CD14-positive monocyte (primary cell): ENCODE data around the gene PHLDA1. TPM values are rescaled to one million over a fixed set of nuclear protein-coding genes. Genes with fewer than 3 reads are reported as not detected.

ENCODE experiments used
- DNase-seq, 3 donors: peaks; one replicate each; pipeline ENCODE4 v3.0.0-alpha.2; 2011 to 2022
- H2AFZ ChIP-seq: 2 replicates; pipeline ENCODE4 v1.6.0; 2012; ENCODE audit warnings: mild to moderate bottlenecking, low read depth, low read length, inconsistent platforms; ENCODE audit not compliant: insufficient read depth, poor library complexity, severe bottlenecking
- H3K27ac ChIP-seq, 2 donors: 1 replicate in 1 of 2; 2 replicates in 1 of 2; pipeline ENCODE4 v1.5.1; 2012 to 2013; ENCODE audit warnings: low read length in 2 of 2, control low read depth in 1 of 2, inconsistent platforms in 1 of 2, low read depth in 1 of 2, mild to moderate bottlenecking in 1 of 2
- H3K27me3 ChIP-seq, 2 donors: one replicate each; pipeline versions ENCODE4 v1.6.0 to v1.6.1; 2011 to 2013; ENCODE audit warnings: low read length in 2 of 2; ENCODE audit not compliant: control insufficient read depth in 2 of 2, insufficient read depth in 2 of 2
- H3K36me3 ChIP-seq, 2 donors: replicated peaks in 1 of 2; 1 replicate in 1 of 2; 2 replicates in 1 of 2; pipeline versions ENCODE4 v1.5.1 to v1.6.1; 2012 to 2013; ENCODE audit warnings: low read length in 2 of 2, control low read depth in 1 of 2, inconsistent platforms in 1 of 2, mild to moderate bottlenecking in 1 of 2; ENCODE audit not compliant: insufficient read depth in 2 of 2, control insufficient read depth in 1 of 2
- H3K4me1 ChIP-seq, 2 donors: 1 replicate in 1 of 2; 2 replicates in 1 of 2; pipeline versions ENCODE4 v1.5.1 to v1.6.1; 2012 to 2013; ENCODE audit warnings: low read length in 2 of 2, control low read depth in 1 of 2, inconsistent platforms in 1 of 2, mild to moderate bottlenecking in 1 of 2, moderate library complexity in 1 of 2; ENCODE audit not compliant: insufficient read depth in 2 of 2, control insufficient read depth in 1 of 2
- H3K4me2 ChIP-seq: replicated peaks from 2 replicates; pipeline ENCODE3; 2012; ENCODE audit warnings: low read length, moderate library complexity, mild to moderate bottlenecking; ENCODE audit not compliant: poor library complexity, severe bottlenecking; ENCODE audit errors: extremely low read depth
- H3K4me3 ChIP-seq, 3 experiments: fragments of 200-600 bp in 1 of 3; sonication (generic) in 1 of 3; replicated peaks in 1 of 3; 1 replicate in 2 of 3; 2 replicates in 1 of 3; pipeline ENCODE4 v1.5.1; 2011 to 2013; ENCODE audit warnings: low read length in 3 of 3, mild to moderate bottlenecking in 3 of 3, control low read depth in 2 of 3, low read depth in 2 of 3, inconsistent platforms in 1 of 3, moderate library complexity in 1 of 3
- H3K79me2 ChIP-seq: 2 replicates; pipeline ENCODE4 v1.6.0; 2012; ENCODE audit warnings: mild to moderate bottlenecking, control low read depth, inconsistent platforms, low read length, moderate library complexity; ENCODE audit not compliant: insufficient read depth
- H3K9ac ChIP-seq: 2 replicates; pipeline ENCODE4 v1.6.0; 2017; ENCODE audit warnings: low read length, mild to moderate bottlenecking; ENCODE audit not compliant: insufficient read depth, poor library complexity, severe bottlenecking
- H3K9me3 ChIP-seq, 2 donors: replicated peaks in 1 of 2; 1 replicate in 1 of 2; 2 replicates in 1 of 2; pipeline versions ENCODE4 v1.5.1 to v1.6.1; 2012 to 2013; ENCODE audit warnings: low read length in 2 of 2, control low read depth in 1 of 2; ENCODE audit not compliant: control insufficient read depth in 1 of 2, insufficient read depth in 1 of 2
- H4K20me1 ChIP-seq: 2 replicates; pipeline ENCODE4 v1.6.0; 2012; ENCODE audit warnings: mild to moderate bottlenecking, low read length, control low read depth, moderate library complexity; ENCODE audit not compliant: insufficient read depth
- H3K27ac Mint-ChIP-seq, 7 donors: one replicate each; pipeline ENCODE4 v1.8.0; 2020; ENCODE audit warnings: mild to moderate bottlenecking in 7 of 7, mixed read lengths in 7 of 7, moderate library complexity in 6 of 7, inconsistent platforms in 2 of 7
- H3K27me3 Mint-ChIP-seq, 3 donors: one replicate each; pipeline ENCODE4 v1.8.0; 2021 to 2022; ENCODE audit warnings: low read depth in 3 of 3, mild to moderate bottlenecking in 3 of 3, mixed read lengths in 3 of 3, moderate library complexity in 3 of 3, inconsistent platforms in 1 of 3
- H3K36me3 Mint-ChIP-seq, 2 donors: one replicate each; pipeline ENCODE4 v1.8.0; 2020; ENCODE audit warnings: mixed read lengths in 2 of 2, inconsistent platforms in 1 of 2, mild to moderate bottlenecking in 1 of 2
- H3K4me1 Mint-ChIP-seq: one replicate; pipeline ENCODE4 v1.8.0; 2020; ENCODE audit warnings: mild to moderate bottlenecking, mixed read lengths
- H3K4me3 Mint-ChIP-seq, 2 donors: one replicate each; pipeline ENCODE4 v1.8.0; 2020; ENCODE audit warnings: mild to moderate bottlenecking in 2 of 2, mixed read lengths in 2 of 2, moderate library complexity in 1 of 2
- H3K9me3 Mint-ChIP-seq, 7 donors: one replicate each; pipeline ENCODE4 v1.8.0; 2020 to 2022; ENCODE audit warnings: mixed read lengths in 7 of 7, mild to moderate bottlenecking in 6 of 7, moderate library complexity in 6 of 7, inconsistent platforms in 2 of 7
- CTCF ChIP-seq: fragments of 200-600 bp; IDR thresholded peaks from one replicate; pipeline ENCODE4 v1.8.0; 2022; ENCODE audit warnings: antibody characterized with exemption, mild to moderate bottlenecking
- whole genome bisulfite sequencing: methylation state at CpG from one replicate; pipeline ENCODE4 v1.1.5; 2013; ENCODE audit warnings: missing lambda C conversion rate; ENCODE audit not compliant: insufficient coverage; 5-methylcytosine and 5-hydroxymethylcytosine counted together
- intact Hi-C, 2 donors: fragments of 100-400 bp; cut with micrococcal nuclease; formaldehyde crosslinking; loops; one replicate each; pipeline versions ENCODE4 v1.15.0 to v1.15.1; 2023
- polyA plus RNA-seq, 3 donors: library from polyadenylated mRNA; depleted of rRNA in 1 of 3; unstranded in 2 of 3; stranded (reverse) in 1 of 3; fragments of 300-500 nt in 2 of 3; fragments of >200 nt in 1 of 3; fragmentation: Illumina TruSeq in 2 of 3; gene quantifications; 1 replicate in 2 of 3; 2 replicates in 1 of 3; pipeline ENCODE4 v1.2.3, GENCODE V29; 2012 to 2021

PHLDA1 gene
- polyA plus RNA-seq, 3 donors, result 1.1 to 5.8 (median 1.6) TPM

- Histone ChIP-seq H3K4me2 (no peak overlapping the region), H3K27me3 (peaks cover 2 to 5% of the 10 kb centered on the region in 2 donors), H3K9ac (no peak overlapping the region), H3K79me2 (no peaks in the 10 kb centered on the region), H3K27ac (no peak overlapping the region), H3K4me3 (no peak overlapping the region), H4K20me1 (no peaks in the 10 kb centered on the region), H3K9me3 (no peaks in the 10 kb centered on the region), H2AFZ (no peak overlapping the region), H3K4me1 (no peaks in the 10 kb centered on the region), H3K36me3 (peaks cover 0 to 3% of the 10 kb centered on the region in 2 donors)
- 100% methylated on average over 2 of the region's 4 CpGs for WGBS
- peaks cover 2 to 8% (median 3%) of the 10 kb centered on the region in 3 donors for H3K27me3 Mint-ChIP-seq
- DNase-seq, result no peak
- H3K36me3 Mint-ChIP-seq, result peaks cover 3 to 11% of the 10 kb centered on the region in 2 donors
- TF ChIP-seq CTCF, result no peak
- H3K4me3 Mint-ChIP-seq, result no peak overlapping the region
- intact Hi-C loops, result no loop called here
- H3K4me1 Mint-ChIP-seq, result peaks cover 4% of the 10 kb centered on the region
- H3K9me3 Mint-ChIP-seq, result peaks cover 0 to 2% (median 0%) of the 10 kb centered on the region in 7 donors
- no peak overlapping the region for H3K27ac Mint-ChIP-seq
Measured at GRCh38 chr12:76040461-76040860, 8.9 kb upstream of the PHLDA1 start.

- DNase-seq, result no peak
- Histone ChIP-seq H2AFZ (no peak overlapping the region), H3K4me1 (no peaks in the 10 kb centered on the region), H3K9me3 (no peaks in the 10 kb centered on the region), H3K27ac (no peak overlapping the region), H3K4me2 (no peak overlapping the region), H3K4me3 (no peak overlapping the region), H3K27me3 (peaks cover 4 to 14% of the 10 kb centered on the region in 2 donors), H4K20me1 (no peaks in the 10 kb centered on the region), H3K79me2 (no peaks in the 10 kb centered on the region), H3K36me3 (no peaks in the 10 kb centered on the region), H3K9ac (no peak overlapping the region)
- Mint-ChIP-seq H3K9me3 (peaks cover 0 to under 1% (median 0%) of the 10 kb centered on the region in 7 donors), H3K4me1 (peaks cover 4% of the 10 kb centered on the region), H3K4me3 (peak overlapping the region in 1 of 2 donors; percentile 23), H3K27me3 (peaks cover 8 to 14% (median 14%) of the 10 kb centered on the region in 3 donors), H3K27ac (no peak overlapping the region), H3K36me3 (peaks cover 0 to 1% of the 10 kb centered on the region in 2 donors)
- intact Hi-C loops, result loop anchor here (5.0 to 10.0 kb wide), 3 partner anchors 83 to 553 kb away; partner anchors contain the start of gene GLIPR1 (in 1 of the 2)
- 50% methylated on average over 2 of the region's 2 CpGs for WGBS
- TF ChIP-seq CTCF, result no peak
Measured at GRCh38 chr12:76038176-76038575, 6.6 kb upstream of the PHLDA1 start.
